ENCODE measurements around the gene RFNG.

- no peak for TF ChIP-seq CTCF (conservative IDR thresholded peaks at IDR 0.05; ENCODE audit: low read depth, low read length)
- TF ChIP-seq EZH2phosphoT487 (IDR thresholded peaks at IDR 0.05; ENCODE audit: borderline replicate concordance, low read length), result no peak
- TF ChIP-seq EZH2 (IDR thresholded peaks at IDR 0.05; ENCODE audit: low read length, unreplicated experiment), result no peak
Observed at GRCh38 chr17:82050152-82050760, 1.4 kb downstream of the RFNG start.
